Ovary (tissue), 9 donors: ENCODE measurements around the gene CNOT1. TPM values are rescaled to one million over a fixed set of nuclear protein-coding genes. Genes with fewer than 3 reads are reported as not detected.
"Not testable (repeated sequence)": the region's sequence is repeated elsewhere in the genome, so short reads cannot be mapped to it uniquely, and the experiment has no call there.

Experiments
- DNase-seq, 5 donors: peaks; one replicate each; pipeline ENCODE4 v3.0.0-alpha.2; 2019 to 2020
- H3K27ac ChIP-seq, 2 donors: fragments of 200-600 bp; one replicate each; pipeline versions ENCODE4 v1.5.1 to v1.8.0; 2019 to 2022
- H3K27me3 ChIP-seq: fragments of 200-600 bp; one replicate; pipeline ENCODE4 v1.8.0; 2022
- H3K36me3 ChIP-seq: fragments of 200-600 bp; sonication (generic); one replicate; pipeline ENCODE4 v1.5.1; 2019
- H3K4me1 ChIP-seq: one replicate; pipeline ENCODE4 v1.8.1; 2013; ENCODE audit warnings: mild to moderate bottlenecking, moderate library complexity; ENCODE audit not compliant: insufficient read depth
- H3K4me3 ChIP-seq: fragments of 200-600 bp; sonication (generic); one replicate; pipeline ENCODE4 v1.5.1; 2017
- H3K9me3 ChIP-seq, 2 donors: fragments of 200-600 bp in 1 of 2; sonication (generic) in 1 of 2; one replicate each; pipeline versions ENCODE4 v1.5.1 to v1.8.1; 2013 to 2019; ENCODE audit warnings: mild to moderate bottlenecking in 1 of 2, moderate library complexity in 1 of 2
- EP300 ChIP-seq: sonication (generic); formaldehyde crosslinking; IDR thresholded peaks from one replicate; pipeline ENCODE4 v1.6.1; 2017; ENCODE audit warnings: antibody characterized with exemption
- POLR2A ChIP-seq: fragments of 450-650 bp; IDR thresholded peaks from one replicate; pipeline ENCODE4 v1.6.1; 2017; ENCODE audit warnings: antibody characterized with exemption, mild to moderate bottlenecking, moderate library complexity
- WGBS, 3 donors: extraction: QIAGEN DNeasy Blood & Tissue Kit in 1 of 3; methylation state at CpG; one replicate each; pipeline versions ENCODE4 v1.1.5 to v1.1.7; 2013 to 2017; 5-methylcytosine and 5-hydroxymethylcytosine counted together
- intact Hi-C, 4 donors: fragments of 100-400 bp; cut with DNase I; formaldehyde crosslinking; loops; one replicate each; pipeline versions ENCODE4 v1.11.0 to v1.15.1; 2022 to 2023
- polyA plus RNA-seq, 2 donors: library from polyadenylated mRNA; stranded (reverse); fragments of 200-250 nt in 1 of 2; fragments of 350-450 nt in 1 of 2; fragmentation: Illumina TruSeq in 1 of 2; extraction: RNeasy Lipid Tissue Mini Kit (QIAGEN cat#74804) in 1 of 2; gene quantifications; one replicate each; pipeline ENCODE4 v1.2.3, GENCODE V29; 2013 to 2014
- total RNA-seq, 7 donors: library from RNA; depleted of rRNA in 2 of 7; stranded (reverse); fragments of >200 nt in 2 of 7; fragmentation: NEBNext Ultra II Directional in 3 of 7; extraction: Animal tissue kit (Norgen Biotek cat#: 25700) in 3 of 7; gene quantifications; one replicate each; pipeline versions ENCODE4 v1.1.0 to v1.2.4, GENCODE V29; 2016 to 2023
- TF ChIP-seq, protein P1 (sequence below), 3 donors: fragments of 450-650 bp in 2 of 3; fragments of 200-600 bp in 1 of 3; IDR thresholded peaks; one replicate each; pipeline versions ENCODE4 v1.5.1 to v1.8.0; 2016 to 2022; ENCODE audit warnings: antibody characterized with exemption in 3 of 3, mild to moderate bottlenecking in 1 of 3
- donor health status: DM: no; HTN: no; CAD: no; lungs with moderate emphysema.
- donor health status: DM: no; HTN: no; CAD: no.
- donor health status: Bipolar disorder and iron deficiency.
- donor health status: DM: yes; HTN: yes; CAD: no.
- donor health status: DM: no; HTN: no; CAD: no.
- donor health status: DM: yes; HTN: yes; CAD: no.

CNOT1 gene
- total and polyA plus RNA-seq, 9 donors: 63.8 to 145 (median 111) TPM

DNA sequence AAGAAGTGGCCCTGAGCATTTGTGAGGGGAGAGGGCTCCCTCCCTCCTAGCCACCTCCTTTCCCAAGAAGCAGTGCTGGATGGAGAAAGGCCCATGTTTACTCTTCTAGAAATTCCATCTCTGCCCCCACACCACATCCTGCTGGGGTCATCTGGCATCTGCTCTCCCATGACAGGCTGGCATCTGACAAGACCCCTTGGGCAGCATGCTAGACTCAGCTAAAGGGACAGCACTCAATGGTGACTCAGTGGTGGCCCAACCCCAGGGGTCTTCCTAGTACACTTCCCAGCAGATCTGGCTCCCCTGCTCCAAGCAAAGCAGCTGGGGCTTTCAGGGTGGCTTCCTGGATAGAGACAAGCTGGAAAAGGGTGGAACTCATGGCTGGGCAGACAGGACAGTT lies 40.6 kb upstream of the CNOT1 start:
- Histone ChIP-seq H3K4me3 (no peak overlapping the region), H3K4me1 (no peaks in the 10 kb centered on the region), H3K36me3 (no peaks in the 10 kb centered on the region), H3K27me3 (no peaks in the 10 kb centered on the region), H3K27ac (no peak overlapping the region), H3K9me3 (no peaks in the 10 kb centered on the region)
- no peak for DNase-seq
- no peak for TF ChIP-seq EP300
- TF ChIP-seq, protein P1, sequence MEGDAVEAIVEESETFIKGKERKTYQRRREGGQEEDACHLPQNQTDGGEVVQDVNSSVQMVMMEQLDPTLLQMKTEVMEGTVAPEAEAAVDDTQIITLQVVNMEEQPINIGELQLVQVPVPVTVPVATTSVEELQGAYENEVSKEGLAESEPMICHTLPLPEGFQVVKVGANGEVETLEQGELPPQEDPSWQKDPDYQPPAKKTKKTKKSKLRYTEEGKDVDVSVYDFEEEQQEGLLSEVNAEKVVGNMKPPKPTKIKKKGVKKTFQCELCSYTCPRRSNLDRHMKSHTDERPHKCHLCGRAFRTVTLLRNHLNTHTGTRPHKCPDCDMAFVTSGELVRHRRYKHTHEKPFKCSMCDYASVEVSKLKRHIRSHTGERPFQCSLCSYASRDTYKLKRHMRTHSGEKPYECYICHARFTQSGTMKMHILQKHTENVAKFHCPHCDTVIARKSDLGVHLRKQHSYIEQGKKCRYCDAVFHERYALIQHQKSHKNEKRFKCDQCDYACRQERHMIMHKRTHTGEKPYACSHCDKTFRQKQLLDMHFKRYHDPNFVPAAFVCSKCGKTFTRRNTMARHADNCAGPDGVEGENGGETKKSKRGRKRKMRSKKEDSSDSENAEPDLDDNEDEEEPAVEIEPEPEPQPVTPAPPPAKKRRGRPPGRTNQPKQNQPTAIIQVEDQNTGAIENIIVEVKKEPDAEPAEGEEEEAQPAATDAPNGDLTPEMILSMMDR (IDR thresholded peaks at IDR 0.05): no peak
- TF ChIP-seq POLR2A: no peak
- intact Hi-C loops: no loop called here

DNA sequence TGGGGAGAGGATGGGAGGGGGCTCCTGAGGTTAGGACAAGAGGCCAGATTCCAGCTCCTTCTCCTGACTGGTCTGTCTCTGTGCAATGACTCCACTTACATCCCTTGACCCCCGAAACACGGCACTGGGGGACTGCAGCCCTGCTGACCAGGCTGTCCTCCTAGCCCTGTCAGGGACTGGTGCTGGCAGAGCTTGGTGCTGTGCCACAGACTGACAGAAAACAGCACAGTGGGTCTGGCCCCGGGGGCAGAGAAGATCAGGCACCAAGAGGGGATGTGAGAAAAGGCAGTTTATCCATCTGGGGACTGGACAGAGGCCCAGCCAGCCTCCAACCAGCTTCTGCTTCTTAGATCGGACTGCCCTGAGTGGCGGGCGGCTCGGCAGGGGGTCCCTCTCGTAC lies 35.6 kb upstream of the CNOT1 start:
- 67 to 80% (median 73%) methylated on average over 8 of the region's 8 CpGs for WGBS, 3 donors
- Histone ChIP-seq H3K4me1 (no peaks in the 10 kb centered on the region), H3K36me3 (no peaks in the 10 kb centered on the region), H3K4me3 (no peak overlapping the region), H3K9me3 (no peaks in the 10 kb centered on the region), H3K27ac (no peak overlapping the region), H3K27me3 (no peaks in the 10 kb centered on the region)
- TF ChIP-seq, protein P1 (IDR thresholded peaks at IDR 0.05): no peak
- TF ChIP-seq EP300 (no peak), POLR2A (no peak)
- intact Hi-C loops: loop anchor here in 1 of 4 donors (10.0 kb wide), 1 partner anchor 330 kb away; no protein-coding TSS in a partner anchor
- DNase-seq: no peak

DNA sequence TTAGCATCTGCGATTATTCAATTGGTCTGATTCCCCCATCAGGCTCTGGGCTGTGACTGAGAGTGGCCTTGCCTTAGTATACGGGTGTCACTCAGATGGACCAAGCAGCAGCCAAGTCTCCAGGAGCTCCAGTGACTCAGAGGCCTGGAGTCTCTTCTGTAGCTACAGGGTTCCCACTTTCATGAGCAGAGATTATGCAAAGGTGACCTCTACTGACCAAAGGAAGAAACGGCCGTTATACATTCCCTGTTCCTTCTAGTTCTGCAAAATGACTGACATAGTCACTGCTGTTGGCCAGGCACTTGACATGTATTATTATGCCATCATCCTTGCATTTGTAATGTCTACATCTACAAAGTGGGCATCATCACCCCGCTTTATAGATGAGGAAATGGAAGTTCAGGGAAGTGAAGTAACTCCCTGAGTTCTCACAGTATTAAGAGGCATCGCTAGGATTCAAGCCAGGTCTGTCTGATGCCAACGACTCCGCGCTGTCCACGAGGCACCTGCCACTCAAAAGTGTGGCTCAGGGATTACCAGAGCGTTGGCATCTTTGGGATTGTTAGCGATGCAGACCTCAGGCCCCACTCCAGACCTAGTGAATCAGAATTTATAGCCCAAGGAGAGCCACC lies 31.7 kb upstream of the CNOT1 start:
- Histone ChIP-seq H3K36me3 (no peaks in the 10 kb centered on the region), H3K4me1 (no peaks in the 10 kb centered on the region), H3K27me3 (no peaks in the 10 kb centered on the region), H3K27ac (no peak overlapping the region), H3K9me3 (no peaks in the 10 kb centered on the region), H3K4me3 (no peak overlapping the region)
- intact Hi-C loops: loop anchor here in 1 of 4 donors (10.0 kb wide), 1 partner anchor 327 kb away; no protein-coding TSS in a partner anchor
- 31 to 36% (median 33%) methylated on average over 12 of the region's 12 CpGs for WGBS, 3 donors
- DNase-seq: no peak
- no peak for TF ChIP-seq EP300
- TF ChIP-seq, protein P1 (IDR thresholded peaks at IDR 0.05): peak in 1 of 3 donors; percentile 7

DNA sequence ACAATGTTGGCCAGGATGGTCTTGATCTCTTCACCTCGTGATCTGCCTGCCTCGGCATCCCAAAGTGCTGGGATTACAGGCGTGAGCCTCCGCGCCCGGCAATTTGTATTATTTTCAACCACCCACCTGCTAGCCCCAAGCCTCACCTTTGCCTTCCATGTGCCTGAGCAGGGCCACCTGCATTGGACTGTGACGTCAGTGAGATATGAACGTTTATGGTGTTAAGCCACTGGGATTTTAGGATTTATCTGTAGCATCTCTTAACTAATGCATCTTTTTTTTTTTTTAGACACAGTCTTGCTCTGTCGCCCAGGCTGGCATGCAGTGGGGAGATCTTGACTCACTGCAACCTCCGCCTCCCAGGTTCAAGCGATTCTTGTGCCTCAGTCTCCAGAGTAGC lies 30.3 kb upstream of the CNOT1 start:
- intact Hi-C loops: loop anchor here in 2 of 4 donors (10.0 kb wide), 1 partner anchor 325 kb away; no protein-coding TSS in a partner anchor
- H3K4me3 ChIP-seq, H3K4me1 ChIP-seq, H3K36me3 ChIP-seq, H3K9me3 ChIP-seq, H3K27me3 ChIP-seq, H3K27ac ChIP-seq, DNase-seq: not testable (repeated sequence)
- WGBS, 3 donors: 81 to 83% (median 82%) methylated on average over 11 of the region's 11 CpGs

DNA sequence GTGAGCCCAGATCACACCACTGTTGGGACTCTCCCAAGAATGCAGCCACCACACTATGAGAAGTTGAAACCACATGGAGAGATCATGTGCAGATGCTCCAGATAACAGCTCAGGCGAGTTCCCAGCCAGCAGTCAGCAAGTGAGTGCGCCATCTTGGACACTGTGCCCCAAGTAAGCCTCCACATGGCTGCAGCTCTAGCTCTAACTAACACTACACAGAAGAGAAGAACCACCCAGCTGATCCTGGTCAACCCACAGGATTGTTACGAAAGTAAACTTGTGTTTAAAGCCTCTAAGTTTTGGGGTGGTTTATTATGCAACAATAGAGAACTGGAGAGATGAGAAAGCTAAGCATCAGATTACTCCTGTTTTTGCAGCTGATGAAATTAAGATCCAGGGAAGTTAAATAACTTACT lies 29.2 kb upstream of the CNOT1 start:
- WGBS, 3 donors: 66 to 81% (median 77%) methylated on average over 3 of the region's 3 CpGs
- TF ChIP-seq, protein P1 (IDR thresholded peaks at IDR 0.05): no peak
- no peak for TF ChIP-seq EP300
- no peak for TF ChIP-seq POLR2A
- intact Hi-C loops: loop anchor here in 1 of 4 donors (10.0 kb wide), 1 partner anchor 324 kb away; no protein-coding TSS in a partner anchor
- Histone ChIP-seq H3K4me3 (no peak overlapping the region), H3K36me3 (no peaks in the 10 kb centered on the region), H3K27ac (no peak overlapping the region), H3K27me3 (no peaks in the 10 kb centered on the region), H3K4me1 (no peaks in the 10 kb centered on the region), H3K9me3 (no peaks in the 10 kb centered on the region)
- no peak for DNase-seq
